ENCODE measurements around the gene SNAPC5. TPM values are rescaled to one million over a fixed set of nuclear protein-coding genes. Genes with fewer than 3 reads are reported as not detected.

SNAPC5 gene
- total RNA-seq, 1 donor from 2014 or later: 17.6 TPM

GRCh38 chr15:66489179-66489791 is 8.3 kb downstream of the SNAPC5 start:
- TF ChIP-seq, protein P1, sequence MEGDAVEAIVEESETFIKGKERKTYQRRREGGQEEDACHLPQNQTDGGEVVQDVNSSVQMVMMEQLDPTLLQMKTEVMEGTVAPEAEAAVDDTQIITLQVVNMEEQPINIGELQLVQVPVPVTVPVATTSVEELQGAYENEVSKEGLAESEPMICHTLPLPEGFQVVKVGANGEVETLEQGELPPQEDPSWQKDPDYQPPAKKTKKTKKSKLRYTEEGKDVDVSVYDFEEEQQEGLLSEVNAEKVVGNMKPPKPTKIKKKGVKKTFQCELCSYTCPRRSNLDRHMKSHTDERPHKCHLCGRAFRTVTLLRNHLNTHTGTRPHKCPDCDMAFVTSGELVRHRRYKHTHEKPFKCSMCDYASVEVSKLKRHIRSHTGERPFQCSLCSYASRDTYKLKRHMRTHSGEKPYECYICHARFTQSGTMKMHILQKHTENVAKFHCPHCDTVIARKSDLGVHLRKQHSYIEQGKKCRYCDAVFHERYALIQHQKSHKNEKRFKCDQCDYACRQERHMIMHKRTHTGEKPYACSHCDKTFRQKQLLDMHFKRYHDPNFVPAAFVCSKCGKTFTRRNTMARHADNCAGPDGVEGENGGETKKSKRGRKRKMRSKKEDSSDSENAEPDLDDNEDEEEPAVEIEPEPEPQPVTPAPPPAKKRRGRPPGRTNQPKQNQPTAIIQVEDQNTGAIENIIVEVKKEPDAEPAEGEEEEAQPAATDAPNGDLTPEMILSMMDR (IDR thresholded peaks at IDR 0.05; ENCODE audit: partially characterized antibody, unreplicated experiment): no peak
- Mint-ChIP-seq H3K27me3 (ENCODE audit: unreplicated experiment) (peaks cover 5% of the 10 kb centered on the region), H3K27ac (ENCODE audit: unreplicated experiment) (no peak overlapping the region), H3K4me1 (ENCODE audit: low read depth, unreplicated experiment) (no peaks in the 10 kb centered on the region), H3K9me3 (ENCODE audit: unreplicated experiment) (peaks cover 4% of the 10 kb centered on the region), H3K36me3 (ENCODE audit: unreplicated experiment) (peaks cover 5% of the 10 kb centered on the region), H3K4me3 (ENCODE audit: unreplicated experiment) (no peak overlapping the region)
- DNase-seq: no peak

GRCh38 chr15:66488525-66488924 is 9.0 kb downstream of the SNAPC5 start:
- Mint-ChIP-seq H3K4me3 (ENCODE audit: unreplicated experiment) (no peak overlapping the region), H3K9me3 (ENCODE audit: unreplicated experiment) (peaks cover 4% of the 10 kb centered on the region), H3K27ac (ENCODE audit: unreplicated experiment) (no peak overlapping the region), H3K36me3 (ENCODE audit: unreplicated experiment) (peaks cover 5% of the 10 kb centered on the region), H3K4me1 (ENCODE audit: low read depth, unreplicated experiment) (no peaks in the 10 kb centered on the region), H3K27me3 (ENCODE audit: unreplicated experiment) (peaks cover 5% of the 10 kb centered on the region)
- DNase-seq: no peak
- TF ChIP-seq, protein P1 (IDR thresholded peaks at IDR 0.05; ENCODE audit: partially characterized antibody, unreplicated experiment): no peak

DNA sequence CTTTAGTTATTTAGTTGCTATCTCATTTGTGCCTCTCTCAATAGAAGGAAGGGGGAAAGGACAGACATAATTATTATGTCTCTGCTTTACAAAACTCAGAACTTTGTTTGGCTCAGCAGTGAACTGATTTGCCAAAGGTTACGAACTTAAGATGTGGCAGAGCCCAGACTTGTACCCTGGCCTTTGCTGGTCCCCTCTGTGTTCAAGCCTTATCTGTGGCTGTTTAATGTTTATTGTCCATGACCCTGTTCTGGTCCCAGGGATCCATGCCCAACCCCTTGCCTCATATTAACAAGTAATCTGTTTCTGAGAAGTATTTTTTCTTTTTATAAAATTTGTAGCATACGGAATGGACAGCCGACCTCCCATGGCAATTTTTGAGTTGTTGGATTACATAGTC is 10.7 kb downstream of the SNAPC5 start:
- Mint-ChIP-seq H3K27ac (ENCODE audit: unreplicated experiment) (no peak overlapping the region), H3K4me1 (ENCODE audit: low read depth, unreplicated experiment) (no peaks in the 10 kb centered on the region), H3K4me3 (ENCODE audit: unreplicated experiment) (no peak overlapping the region), H3K36me3 (ENCODE audit: unreplicated experiment) (peaks cover 5% of the 10 kb centered on the region), H3K27me3 (ENCODE audit: unreplicated experiment) (peaks cover 3% of the 10 kb centered on the region), H3K9me3 (ENCODE audit: unreplicated experiment) (peaks cover 4% of the 10 kb centered on the region)
- TF ChIP-seq, protein P1 (IDR thresholded peaks at IDR 0.05; ENCODE audit: partially characterized antibody, unreplicated experiment): no peak
- no peak for DNase-seq

DNA sequence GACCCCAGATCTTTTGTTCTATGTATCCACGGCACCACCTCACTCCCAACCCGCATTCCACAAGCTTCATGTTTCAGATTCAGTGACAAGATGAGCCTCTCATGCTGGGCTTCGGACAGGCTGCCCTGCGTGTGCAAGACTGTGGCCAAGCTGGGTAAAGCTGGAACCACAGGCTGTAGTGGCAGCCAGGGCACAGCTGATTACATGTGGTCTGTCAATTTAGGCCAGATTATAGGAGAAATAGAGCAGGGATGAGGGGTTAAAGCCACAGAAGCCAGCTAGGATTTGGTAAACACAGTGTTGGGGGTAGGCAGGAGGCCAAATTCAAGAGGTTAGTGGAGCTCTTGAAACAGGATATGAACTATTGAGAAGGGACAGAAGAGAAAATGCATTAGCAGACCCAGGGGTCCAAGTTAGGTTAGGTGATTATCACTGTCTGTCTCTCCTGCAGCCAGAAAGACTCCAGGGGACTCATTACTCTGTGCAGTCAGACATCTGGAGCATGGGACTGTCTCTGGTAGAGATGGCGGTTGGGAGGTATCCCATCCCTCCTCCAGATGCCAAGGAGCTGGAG is 12.9 kb downstream of the SNAPC5 start:
- H3K4me3 Mint-ChIP-seq (ENCODE audit: unreplicated experiment): no peak overlapping the region
- H3K27me3 Mint-ChIP-seq (ENCODE audit: unreplicated experiment): no peaks in the 10 kb centered on the region
- H3K27ac Mint-ChIP-seq (ENCODE audit: unreplicated experiment): peak overlapping the region; percentile 31
- TF ChIP-seq, protein P1 (IDR thresholded peaks at IDR 0.05; ENCODE audit: partially characterized antibody, unreplicated experiment): no peak
- peaks cover 2% of the 10 kb centered on the region for H3K9me3 Mint-ChIP-seq (ENCODE audit: unreplicated experiment)
- DNase-seq: no peak
- no peaks in the 10 kb centered on the region for H3K4me1 Mint-ChIP-seq (ENCODE audit: low read depth, unreplicated experiment)
- H3K36me3 Mint-ChIP-seq (ENCODE audit: unreplicated experiment): no peaks in the 10 kb centered on the region

DNA sequence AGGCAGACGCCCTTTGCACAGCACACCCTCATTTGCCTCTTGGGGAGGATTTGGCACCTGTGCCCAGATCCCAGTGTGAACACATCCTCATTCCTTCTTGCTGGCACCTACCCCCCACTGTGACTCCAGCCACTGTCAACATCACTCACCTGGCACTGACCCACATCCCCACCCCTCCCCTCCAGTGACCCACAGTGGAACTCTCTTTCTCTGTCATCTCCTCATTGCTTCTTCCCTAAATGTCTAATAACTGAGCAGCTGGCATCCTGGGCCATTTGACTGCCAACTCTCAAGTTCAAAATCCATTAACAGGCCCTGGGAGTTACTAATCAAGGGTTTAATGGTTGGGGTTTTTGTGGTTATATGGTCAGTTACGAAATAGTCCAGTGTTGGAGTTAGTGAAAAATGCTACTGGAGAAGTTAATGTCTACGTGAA is 14.4 kb downstream of the SNAPC5 start:
- Mint-ChIP-seq H3K27ac (ENCODE audit: unreplicated experiment) (no peak overlapping the region), H3K4me3 (ENCODE audit: unreplicated experiment) (no peak overlapping the region), H3K4me1 (ENCODE audit: low read depth, unreplicated experiment) (no peaks in the 10 kb centered on the region), H3K36me3 (ENCODE audit: unreplicated experiment) (no peaks in the 10 kb centered on the region), H3K27me3 (ENCODE audit: unreplicated experiment) (no peaks in the 10 kb centered on the region), H3K9me3 (ENCODE audit: unreplicated experiment) (peaks cover 2% of the 10 kb centered on the region)
- no peak for DNase-seq
- TF ChIP-seq, protein P1 (IDR thresholded peaks at IDR 0.05; ENCODE audit: partially characterized antibody, unreplicated experiment): no peak
